HK-2 (cell line): Measurements from ENCODE around the gene PSPC1.
"Not testable (repeated sequence)": the region's sequence is repeated elsewhere in the genome, so short reads cannot be mapped to it uniquely, and the experiment has no call there.

Experiments
- DNase-seq: peaks from one replicate; pipeline ENCODE4 v3.0.0-alpha.2; 2018; ENCODE audit not compliant: unreplicated experiment

The PSPC1 gene

GRCh38 chr13:19782727-19783682 lies at the start of gene PSPC1:
TSS of gene PSPC1 (minus strand) at chr13:19782945. CDS start at chr13:19782757, 188 bp downstream.
- peak; percentile 89 for DNase-seq

GRCh38 chr13:19822673-19823072 lies 39.9 kb upstream of the PSPC1 start:
- DNase-seq: no peak

- DNase-seq: no peak
Measured at GRCh38 chr13:19818223-19818842, 35.6 kb upstream of the PSPC1 start.

GRCh38 chr13:19817510-19818158 lies 34.9 kb upstream of the PSPC1 start:
- DNase-seq: no peak

GRCh38 chr13:19817106-19817505 lies 34.4 kb upstream of the PSPC1 start:
- DNase-seq: no peak

- DNase-seq: not testable (repeated sequence)
Measured at GRCh38 chr13:19815842-19816241, 33.1 kb upstream of the PSPC1 start.

- DNase-seq: no peak
Measured at GRCh38 chr13:19810996-19811881, 28.5 kb upstream of the PSPC1 start.

- DNase-seq: no peak
Measured at GRCh38 chr13:19810151-19810550, 27.4 kb upstream of the PSPC1 start.

- no peak for DNase-seq
Measured at GRCh38 chr13:19805765-19806164, 23.0 kb upstream of the PSPC1 start.

- DNase-seq: no peak
Measured at GRCh38 chr13:19795956-19796355, 13.2 kb upstream of the PSPC1 start.

- DNase-seq: no peak
Measured at GRCh38 chr13:19794631-19795030, 11.9 kb upstream of the PSPC1 start.

- DNase-seq: no peak
Measured at GRCh38 chr13:19791953-19792537, 9.3 kb upstream of the PSPC1 start.

GRCh38 chr13:19782049-19782726 lies 557 bp downstream of the PSPC1 start:
- DNase-seq: peak; percentile 44

- no peak for DNase-seq
Measured at GRCh38 chr13:19781526-19781925, 1.2 kb downstream of the PSPC1 start.

GRCh38 chr13:19780753-19781418 lies 1.9 kb downstream of the PSPC1 start:
- not testable (repeated sequence) for DNase-seq

GRCh38 chr13:19772306-19772705 lies 10.4 kb downstream of the PSPC1 start:
- no peak for DNase-seq

GRCh38 chr13:19769854-19770253 lies 12.9 kb downstream of the PSPC1 start:
- no peak for DNase-seq

- DNase-seq: no peak
Measured at GRCh38 chr13:19767966-19768365, 14.8 kb downstream of the PSPC1 start.

GRCh38 chr13:19766591-19766990 lies 16.2 kb downstream of the PSPC1 start:
- DNase-seq: no peak

- no peak for DNase-seq
Measured at GRCh38 chr13:19764237-19764636, 18.5 kb downstream of the PSPC1 start.
